ACHN (cell line): ENCODE data around the gene UNC5A.

ENCODE experiments used
- DNase-seq: peaks from one replicate; pipeline ENCODE4 v3.0.0-alpha.2; 2015
- in situ Hi-C: cut with HindIII; loops from 2 replicates; pipeline ENCODE4 v1.10.0; 2017; ENCODE audit warnings: low sequenced_read_pairs, low pct_ligation_motif_present, low pct_unique_long_range_greater_than_20kb

UNC5A gene

DNA sequence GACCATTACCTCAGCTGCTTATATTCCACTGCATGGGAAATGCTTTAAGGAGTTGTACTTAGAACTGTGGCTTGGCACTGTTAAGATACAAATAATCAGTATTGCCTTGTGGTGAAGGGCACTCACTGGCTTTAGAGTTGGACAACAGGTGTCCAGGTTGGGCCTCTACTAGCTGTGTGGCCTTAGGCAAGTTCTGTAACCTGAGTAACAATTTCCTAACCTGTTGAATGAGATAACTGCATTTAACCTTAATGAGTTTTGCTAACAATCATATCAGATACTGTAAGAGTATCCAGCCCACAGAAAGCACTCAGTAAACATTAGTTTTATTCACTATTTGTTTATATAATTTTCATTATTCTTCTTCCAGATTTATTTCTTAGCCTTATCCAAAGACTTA lies 106.0 kb downstream of the UNC5A start:
- in situ Hi-C loops = loop anchor here (25.0 kb wide), 1 partner anchor 104 kb away; the partner anchor contains the start of gene UNC5A
- no peak for DNase-seq

GRCh38 chr5:176918613-176919012 lies 108.3 kb downstream of the UNC5A start:
- DNase-seq = no peak
- in situ Hi-C loops = loop anchor here (25.0 kb wide), 1 partner anchor 106 kb away; the partner anchor contains the start of gene UNC5A

DNA sequence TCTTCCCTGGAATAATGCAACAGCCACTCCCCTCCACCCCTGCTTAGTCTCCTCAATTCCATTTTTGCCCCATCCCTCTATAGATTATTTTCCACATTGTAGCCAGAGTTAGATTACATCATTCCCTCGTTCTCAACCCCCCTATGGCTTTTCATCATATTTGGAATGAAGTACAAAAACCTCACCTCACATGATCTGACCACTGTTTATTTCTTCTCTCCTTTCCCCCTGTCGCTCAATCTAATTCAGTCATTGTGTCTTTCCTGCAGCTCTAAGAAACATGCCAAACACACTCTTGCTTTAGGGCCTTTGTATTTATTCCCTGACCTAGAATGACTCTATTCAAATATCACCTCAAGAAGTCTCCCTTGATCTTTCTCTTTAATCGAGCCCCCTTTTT lies 111.4 kb downstream of the UNC5A start:
- in situ Hi-C loops = loop anchor here (25.0 kb wide), 1 partner anchor 109 kb away; the partner anchor contains the start of gene UNC5A
- no peak for DNase-seq

- no peak for DNase-seq
- in situ Hi-C loops = loop anchor here (25.0 kb wide), 1 partner anchor 111 kb away; the partner anchor contains the start of gene UNC5A
Measured at GRCh38 chr5:176922817-176923216, 112.5 kb downstream of the UNC5A start.

GRCh38 chr5:176927562-176927961 lies 117.2 kb downstream of the UNC5A start:
- DNase-seq = no peak
- in situ Hi-C loops = no loop called here

DNA sequence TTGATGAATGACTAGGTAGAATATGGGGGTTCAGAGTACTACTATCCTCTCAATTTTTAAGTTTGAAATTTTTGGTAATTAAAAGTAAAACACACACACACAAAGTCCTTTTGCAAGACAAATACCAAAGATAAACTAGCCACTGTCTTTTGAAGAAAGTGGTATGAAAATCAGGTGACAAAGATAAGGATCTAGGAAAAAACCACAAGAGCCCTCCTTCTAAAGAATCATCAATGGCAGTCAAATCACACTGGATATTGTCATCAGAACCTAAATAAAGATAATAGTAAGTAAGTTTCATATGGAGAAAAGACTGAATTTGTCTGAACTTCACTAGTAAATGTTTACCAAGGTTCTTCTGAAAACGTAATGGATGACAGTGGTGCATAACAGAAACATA lies 119.3 kb downstream of the UNC5A start:
- in situ Hi-C loops = no loop called here
- DNase-seq = no peak
